Neural cell (in vitro differentiated cells): ENCODE data around the gene SCTR. TPM values are rescaled to one million over a fixed set of nuclear protein-coding genes. Genes with fewer than 3 reads are reported as not detected.

Experiments
- H2AFZ ChIP-seq: fragments of 200-600, 300-800 bp; sonication (generic), shearing (Covaris generic); 2 replicates; pipeline ENCODE4 v1.6.0; 2014; ENCODE audit warnings: low read depth, mild to moderate bottlenecking, antibody characterized with exemption, low read length, moderate library complexity
- H3F3A ChIP-seq: fragments of 200-600 bp; shearing (Covaris generic); 2 replicates; pipeline ENCODE4 v1.6.1; 2016; ENCODE audit warnings: mild to moderate bottlenecking, moderate library complexity, mixed read lengths, antibody characterized with exemption, low read length; ENCODE audit not compliant: insufficient read depth, poor library complexity, severe bottlenecking
- H3K27ac ChIP-seq: fragments of 200-600, 300-800 bp; sonication (generic), shearing (Covaris generic); 2 replicates; pipeline ENCODE4 v1.5.1; 2014; ENCODE audit warnings: mild to moderate bottlenecking, low read length, moderate library complexity
- H3K27me3 ChIP-seq: fragments of 300-800, 200-600 bp; sonication (generic), shearing (Covaris generic); 2 replicates; pipeline ENCODE4 v1.6.0; 2014; ENCODE audit warnings: mild to moderate bottlenecking, low read depth, low read length, moderate library complexity; ENCODE audit not compliant: insufficient read depth
- H3K36me3 ChIP-seq: fragments of 300-800, 200-600 bp; sonication (generic), shearing (Covaris generic); 2 replicates; pipeline ENCODE4 v1.5.1; 2014; ENCODE audit warnings: mild to moderate bottlenecking, antibody characterized with exemption, low read length, moderate library complexity; ENCODE audit not compliant: insufficient read depth
- H3K4me2 ChIP-seq: fragments of 300-800, 200-600 bp; sonication (generic), shearing (Covaris generic); 2 replicates; pipeline ENCODE4 v1.6.0; 2014; ENCODE audit warnings: mild to moderate bottlenecking, low read length
- H3K4me3 ChIP-seq: fragments of 300-800, 200-600 bp; sonication (generic), shearing (Covaris generic); 2 replicates; pipeline ENCODE4 v1.5.1; 2014; ENCODE audit warnings: mild to moderate bottlenecking, low read length, moderate library complexity
- H3K79me2 ChIP-seq: fragments of 200-600 bp; shearing (Covaris generic); replicated peaks from 2 replicates; pipeline ENCODE4 v1.6.0; 2014; ENCODE audit warnings: mild to moderate bottlenecking, low read length, moderate library complexity; ENCODE audit not compliant: insufficient read depth
- H3K9ac ChIP-seq: fragments of 300-800, 200-600 bp; sonication (generic), shearing (Covaris generic); 2 replicates; pipeline ENCODE4 v1.6.1; 2016; ENCODE audit warnings: mild to moderate bottlenecking, low read length, mixed read lengths
- H3K9me2 ChIP-seq: fragments of 200-600 bp; shearing (Covaris generic); 2 replicates; pipeline ENCODE4 v1.6.1; 2016; ENCODE audit warnings: mild to moderate bottlenecking, low read length, mixed read lengths; ENCODE audit not compliant: insufficient read depth
- H3K9me3 ChIP-seq: fragments of 200-600, 300-800 bp; sonication (generic), shearing (Covaris generic); 2 replicates; pipeline ENCODE4 v1.6.1; 2016; ENCODE audit warnings: mild to moderate bottlenecking, mixed run types, low read length, moderate library complexity, mixed read lengths
- H4K20me1 ChIP-seq: fragments of 200-600 bp; shearing (Covaris generic); 2 replicates; pipeline ENCODE4 v1.6.1; 2016; ENCODE audit warnings: mild to moderate bottlenecking, mixed run types; ENCODE audit not compliant: insufficient read depth
- CTCF ChIP-seq: fragments of 450-650 bp; IDR thresholded peaks from 2 replicates; pipeline ENCODE4 v1.5.1; 2014; ENCODE audit warnings: antibody characterized with exemption, mild to moderate bottlenecking, moderate library complexity; ENCODE audit not compliant: poor library complexity, severe bottlenecking
- EP300 ChIP-seq: fragments of 450-650 bp; conservative IDR thresholded peaks from 2 replicates; pipeline ENCODE4 v1.6.1; 2014; ENCODE audit warnings: antibody characterized with exemption, mild to moderate bottlenecking, moderate library complexity; ENCODE audit not compliant: poor library complexity, severe bottlenecking
- EZH2 ChIP-seq: fragments of 200-600, 300-800 bp; shearing (Covaris generic), sonication (generic); IDR thresholded peaks from 2 replicates; pipeline ENCODE4 v1.6.1; 2014; ENCODE audit warnings: antibody characterized with exemption, low read length, borderline replicate concordance, mild to moderate bottlenecking; ENCODE audit not compliant: insufficient read depth, poor library complexity, severe bottlenecking
- MXI1 ChIP-seq: fragments of 450-650 bp; conservative IDR thresholded peaks from 2 replicates; pipeline ENCODE4 v1.6.1; 2014; ENCODE audit warnings: antibody characterized with exemption, mild to moderate bottlenecking; ENCODE audit not compliant: poor library complexity, severe bottlenecking
- POLR2AphosphoS5 ChIP-seq: IDR thresholded peaks from 2 replicates; pipeline ENCODE4 v1.6.1; 2012
- RAD21 ChIP-seq: fragments of 450-650 bp; conservative IDR thresholded peaks from 2 replicates; pipeline ENCODE4 v1.6.1; 2014; ENCODE audit warnings: antibody characterized with exemption, mild to moderate bottlenecking, moderate library complexity
- REST ChIP-seq: IDR thresholded peaks from 2 replicates; pipeline ENCODE4 v1.6.1; 2012; ENCODE audit warnings: borderline replicate concordance
- SMC3 ChIP-seq: fragments of 450-650 bp; conservative IDR thresholded peaks from 2 replicates; pipeline ENCODE4 v1.6.1; 2014; ENCODE audit warnings: antibody characterized with exemption, mild to moderate bottlenecking, moderate library complexity; ENCODE audit not compliant: poor library complexity
- TAF1 ChIP-seq: IDR thresholded peaks from 2 replicates; pipeline ENCODE4 v1.6.1; 2012; ENCODE audit warnings: low read depth
- polyA plus RNA-seq: library from polyadenylated mRNA; depleted of rRNA; stranded (reverse); fragments of >200 nt; gene quantifications from 2 replicates; pipeline ENCODE4 v1.2.3, GENCODE V29; 2014

The SCTR gene
- polyA plus RNA-seq, 1 donor from 2014 or later, result 0.12 TPM

GRCh38 chr2:119416299-119416923 is 107.9 kb downstream of the SCTR start:
- no peak overlapping the region for H3K4me2 ChIP-seq

DNA sequence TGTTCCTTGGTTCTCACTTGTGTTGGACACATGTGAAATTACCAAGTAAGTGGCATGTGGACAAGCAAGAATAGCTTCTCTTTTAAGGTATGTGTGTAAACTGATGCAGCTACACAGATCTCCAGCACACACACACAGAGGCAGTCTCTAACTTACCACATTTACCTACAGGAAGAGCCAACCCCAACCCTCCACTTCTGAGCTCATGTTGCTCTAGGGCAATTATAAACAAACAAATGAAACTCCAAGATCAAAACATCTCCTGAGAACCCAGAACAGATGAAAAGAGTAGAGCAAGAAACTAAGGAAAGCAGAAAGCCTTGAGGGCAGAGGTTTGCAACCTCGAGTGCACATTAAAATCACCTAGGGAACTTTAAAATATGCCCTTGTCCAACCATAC is 108.7 kb downstream of the SCTR start:
- Histone ChIP-seq H3K4me2 (no peak overlapping the region), H3K27ac (no peak overlapping the region), H3K36me3 (no peaks in the 10 kb centered on the region), H3K9ac (no peak overlapping the region), H3K4me3 (no peak overlapping the region), H2AFZ (no peak overlapping the region), H3F3A (no peaks in the 10 kb centered on the region), H3K79me2 (no peaks in the 10 kb centered on the region), H3K9me2 (no peaks in the 10 kb centered on the region), H4K20me1 (no peaks in the 10 kb centered on the region), H3K9me3 (no peaks in the 10 kb centered on the region), H3K27me3 (no peaks in the 10 kb centered on the region)
- TF ChIP-seq REST, result no peak
- TF ChIP-seq SMC3, result no peak
- TF ChIP-seq MXI1, result no peak
- TF ChIP-seq RAD21, result no peak
- no peak for TF ChIP-seq POLR2AphosphoS5
- TF ChIP-seq EP300, result no peak
- no peak for TF ChIP-seq EZH2
- TF ChIP-seq TAF1, result no peak

More at GRCh38 chr2:119416299-119416923, 107.9 kb downstream of the SCTR start:
- no peaks in the 10 kb centered on the region for H3K36me3 ChIP-seq
- H3K9me3 ChIP-seq, result peaks cover 4% of the 10 kb centered on the region
- H3K9me2 ChIP-seq, result no peaks in the 10 kb centered on the region
- no peak overlapping the region for H3K9ac ChIP-seq
- H3K79me2 ChIP-seq, result no peaks in the 10 kb centered on the region
- no peaks in the 10 kb centered on the region for H4K20me1 ChIP-seq
- H3K27ac ChIP-seq, result no peak overlapping the region
- H3F3A ChIP-seq, result no peaks in the 10 kb centered on the region
- no peaks in the 10 kb centered on the region for H3K27me3 ChIP-seq
- H2AFZ ChIP-seq, result no peak overlapping the region
- TF ChIP-seq EZH2 (no peak), POLR2AphosphoS5 (no peak), RAD21 (no peak), TAF1 (no peak), EP300 (no peak), CTCF (no peak), REST (no peak), SMC3 (no peak), MXI1 (no peak)
- no peak overlapping the region for H3K4me3 ChIP-seq
